Neural cell (in vitro differentiated cells): ENCODE data around the gene IL31. TPM values are rescaled to one million over a fixed set of nuclear protein-coding genes. Genes with fewer than 3 reads are reported as not detected.

Source experiments
- H2AFZ ChIP-seq: fragments of 200-600, 300-800 bp; sonication (generic), shearing (Covaris generic); 2 replicates; pipeline ENCODE4 v1.6.0; 2014; ENCODE audit warnings: low read depth, mild to moderate bottlenecking, antibody characterized with exemption, low read length, moderate library complexity
- H3F3A ChIP-seq: fragments of 200-600 bp; shearing (Covaris generic); 2 replicates; pipeline ENCODE4 v1.6.1; 2016; ENCODE audit warnings: mild to moderate bottlenecking, moderate library complexity, mixed read lengths, antibody characterized with exemption, low read length; ENCODE audit not compliant: insufficient read depth, poor library complexity, severe bottlenecking
- H3K27ac ChIP-seq: fragments of 200-600, 300-800 bp; sonication (generic), shearing (Covaris generic); 2 replicates; pipeline ENCODE4 v1.5.1; 2014; ENCODE audit warnings: mild to moderate bottlenecking, low read length, moderate library complexity
- H3K27me3 ChIP-seq: fragments of 300-800, 200-600 bp; sonication (generic), shearing (Covaris generic); 2 replicates; pipeline ENCODE4 v1.6.0; 2014; ENCODE audit warnings: mild to moderate bottlenecking, low read depth, low read length, moderate library complexity; ENCODE audit not compliant: insufficient read depth
- H3K36me3 ChIP-seq: fragments of 300-800, 200-600 bp; sonication (generic), shearing (Covaris generic); 2 replicates; pipeline ENCODE4 v1.5.1; 2014; ENCODE audit warnings: mild to moderate bottlenecking, antibody characterized with exemption, low read length, moderate library complexity; ENCODE audit not compliant: insufficient read depth
- H3K4me2 ChIP-seq: fragments of 300-800, 200-600 bp; sonication (generic), shearing (Covaris generic); 2 replicates; pipeline ENCODE4 v1.6.0; 2014; ENCODE audit warnings: mild to moderate bottlenecking, low read length
- H3K4me3 ChIP-seq: fragments of 300-800, 200-600 bp; sonication (generic), shearing (Covaris generic); 2 replicates; pipeline ENCODE4 v1.5.1; 2014; ENCODE audit warnings: mild to moderate bottlenecking, low read length, moderate library complexity
- H3K79me2 ChIP-seq: fragments of 200-600 bp; shearing (Covaris generic); replicated peaks from 2 replicates; pipeline ENCODE4 v1.6.0; 2014; ENCODE audit warnings: mild to moderate bottlenecking, low read length, moderate library complexity; ENCODE audit not compliant: insufficient read depth
- H3K9ac ChIP-seq: fragments of 300-800, 200-600 bp; sonication (generic), shearing (Covaris generic); 2 replicates; pipeline ENCODE4 v1.6.1; 2016; ENCODE audit warnings: mild to moderate bottlenecking, low read length, mixed read lengths
- H3K9me2 ChIP-seq: fragments of 200-600 bp; shearing (Covaris generic); 2 replicates; pipeline ENCODE4 v1.6.1; 2016; ENCODE audit warnings: mild to moderate bottlenecking, low read length, mixed read lengths; ENCODE audit not compliant: insufficient read depth
- H3K9me3 ChIP-seq: fragments of 200-600, 300-800 bp; sonication (generic), shearing (Covaris generic); 2 replicates; pipeline ENCODE4 v1.6.1; 2016; ENCODE audit warnings: mild to moderate bottlenecking, mixed run types, low read length, moderate library complexity, mixed read lengths
- H4K20me1 ChIP-seq: fragments of 200-600 bp; shearing (Covaris generic); 2 replicates; pipeline ENCODE4 v1.6.1; 2016; ENCODE audit warnings: mild to moderate bottlenecking, mixed run types; ENCODE audit not compliant: insufficient read depth
- CTCF ChIP-seq: fragments of 450-650 bp; IDR thresholded peaks from 2 replicates; pipeline ENCODE4 v1.5.1; 2014; ENCODE audit warnings: antibody characterized with exemption, mild to moderate bottlenecking, moderate library complexity; ENCODE audit not compliant: poor library complexity, severe bottlenecking
- EP300 ChIP-seq: fragments of 450-650 bp; conservative IDR thresholded peaks from 2 replicates; pipeline ENCODE4 v1.6.1; 2014; ENCODE audit warnings: antibody characterized with exemption, mild to moderate bottlenecking, moderate library complexity; ENCODE audit not compliant: poor library complexity, severe bottlenecking
- EZH2 ChIP-seq: fragments of 200-600, 300-800 bp; shearing (Covaris generic), sonication (generic); IDR thresholded peaks from 2 replicates; pipeline ENCODE4 v1.6.1; 2014; ENCODE audit warnings: antibody characterized with exemption, low read length, borderline replicate concordance, mild to moderate bottlenecking; ENCODE audit not compliant: insufficient read depth, poor library complexity, severe bottlenecking
- MXI1 ChIP-seq: fragments of 450-650 bp; conservative IDR thresholded peaks from 2 replicates; pipeline ENCODE4 v1.6.1; 2014; ENCODE audit warnings: antibody characterized with exemption, mild to moderate bottlenecking; ENCODE audit not compliant: poor library complexity, severe bottlenecking
- POLR2AphosphoS5 ChIP-seq: IDR thresholded peaks from 2 replicates; pipeline ENCODE4 v1.6.1; 2012
- RAD21 ChIP-seq: fragments of 450-650 bp; conservative IDR thresholded peaks from 2 replicates; pipeline ENCODE4 v1.6.1; 2014; ENCODE audit warnings: antibody characterized with exemption, mild to moderate bottlenecking, moderate library complexity
- REST ChIP-seq: IDR thresholded peaks from 2 replicates; pipeline ENCODE4 v1.6.1; 2012; ENCODE audit warnings: borderline replicate concordance
- SMC3 ChIP-seq: fragments of 450-650 bp; conservative IDR thresholded peaks from 2 replicates; pipeline ENCODE4 v1.6.1; 2014; ENCODE audit warnings: antibody characterized with exemption, mild to moderate bottlenecking, moderate library complexity; ENCODE audit not compliant: poor library complexity
- TAF1 ChIP-seq: IDR thresholded peaks from 2 replicates; pipeline ENCODE4 v1.6.1; 2012; ENCODE audit warnings: low read depth
- polyA plus RNA-seq: library from polyadenylated mRNA; depleted of rRNA; stranded (reverse); fragments of >200 nt; gene quantifications from 2 replicates; pipeline ENCODE4 v1.2.3, GENCODE V29; 2014

The IL31 gene
- polyA plus RNA-seq, 1 donor from 2014 or later: not detected

DNA sequence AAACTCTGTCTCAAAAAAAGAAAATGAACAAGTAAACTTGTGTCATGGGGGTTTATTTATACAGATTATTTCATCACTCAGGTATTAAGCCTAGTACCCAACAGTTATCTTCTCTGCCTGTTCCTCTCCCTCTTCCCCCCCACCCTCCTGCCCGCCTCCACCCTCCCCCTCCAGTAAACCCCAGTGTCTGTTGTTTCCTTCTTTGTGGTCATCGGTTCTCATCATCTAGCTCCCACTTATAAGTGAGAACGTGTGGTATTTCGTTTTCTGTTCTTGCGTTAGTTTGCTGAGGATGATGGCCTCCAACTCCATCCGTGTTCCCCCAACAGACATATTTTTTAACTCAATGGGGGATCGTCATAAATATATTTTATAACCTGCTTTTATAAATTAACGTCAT is 12.3 kb downstream of the IL31 start:
- H3K27me3 ChIP-seq: no peaks in the 10 kb centered on the region
- H2AFZ ChIP-seq: no peak overlapping the region
- no peaks in the 10 kb centered on the region for H4K20me1 ChIP-seq
- no peak overlapping the region for H3K4me2 ChIP-seq
- H3K9ac ChIP-seq: no peak overlapping the region
- TF ChIP-seq TAF1 (no peak), POLR2AphosphoS5 (no peak), EP300 (no peak), REST (no peak), CTCF (no peak), SMC3 (no peak), RAD21 (no peak), EZH2 (no peak), MXI1 (no peak)
- H3K27ac ChIP-seq: no peak overlapping the region
- H3K79me2 ChIP-seq: no peaks in the 10 kb centered on the region
- H3K9me2 ChIP-seq: no peaks in the 10 kb centered on the region
- H3K4me3 ChIP-seq: no peak overlapping the region
- no peaks in the 10 kb centered on the region for H3K36me3 ChIP-seq
- no peaks in the 10 kb centered on the region for H3F3A ChIP-seq
- no peaks in the 10 kb centered on the region for H3K9me3 ChIP-seq

GRCh38 chr12:122160761-122161160 is 13.3 kb downstream of the IL31 start:
- Histone ChIP-seq H3F3A (no peaks in the 10 kb centered on the region), H2AFZ (no peak overlapping the region), H3K27ac (no peak overlapping the region), H4K20me1 (no peaks in the 10 kb centered on the region), H3K27me3 (no peaks in the 10 kb centered on the region), H3K36me3 (no peaks in the 10 kb centered on the region), H3K79me2 (no peaks in the 10 kb centered on the region), H3K4me3 (no peak overlapping the region), H3K9me3 (no peaks in the 10 kb centered on the region), H3K4me2 (no peak overlapping the region), H3K9ac (no peak overlapping the region), H3K9me2 (no peaks in the 10 kb centered on the region)
- no peak for TF ChIP-seq MXI1
- TF ChIP-seq EZH2: no peak
- no peak for TF ChIP-seq TAF1
- TF ChIP-seq RAD21: no peak
- TF ChIP-seq REST: no peak
- TF ChIP-seq SMC3: no peak
- TF ChIP-seq CTCF: no peak
- TF ChIP-seq POLR2AphosphoS5: no peak
- no peak for TF ChIP-seq EP300
